HG03175 (cell line): ENCODE measurements around the gene TRIM67.
"Not testable (repeated sequence)": the region's sequence is repeated elsewhere in the genome, so short reads cannot be mapped to it uniquely, and the experiment has no call there.

Experiments
- ATAC-seq: cut with Tn5 transposase; IDR thresholded peaks from one replicate; pipeline ENCODE4 v1.9.1; 2021; ENCODE audit warnings: mild to moderate bottlenecking, moderate library complexity; ENCODE audit not compliant: unreplicated experiment

The TRIM67 gene

DNA sequence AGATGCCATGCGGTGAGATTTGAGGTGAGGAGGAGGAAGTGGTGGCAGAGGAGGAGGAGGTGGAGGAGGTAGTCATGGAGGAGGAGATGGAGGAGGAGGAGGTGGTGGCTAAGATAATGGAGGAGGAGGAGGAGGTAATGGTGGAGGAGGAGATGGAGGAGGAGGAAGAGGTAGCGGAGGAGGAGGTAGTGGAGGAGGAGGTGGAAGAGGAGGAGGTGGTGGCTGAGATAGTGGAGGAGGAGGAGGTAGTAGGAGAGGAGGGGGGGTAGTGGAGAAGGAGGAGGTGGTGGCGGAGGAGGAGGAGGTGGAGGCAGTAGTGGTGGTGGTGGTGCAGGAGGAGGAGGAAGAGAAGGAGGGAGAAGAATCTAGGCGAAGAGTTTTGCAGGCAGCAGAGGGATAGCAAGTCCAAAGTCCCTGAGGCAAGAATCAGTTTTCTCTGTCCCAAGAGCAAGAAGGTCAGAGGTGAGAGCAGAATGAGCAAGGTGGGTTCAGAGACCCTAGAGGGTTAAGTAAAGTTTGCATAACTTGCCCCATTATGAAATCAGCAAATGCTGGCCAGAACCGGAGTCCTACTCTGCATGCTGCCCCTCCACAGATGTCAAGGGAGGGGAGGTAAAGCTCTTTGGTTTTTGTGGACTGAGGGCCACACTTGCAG lies 40.2 kb downstream of the TRIM67 start:
- no peak for ATAC-seq

DNA sequence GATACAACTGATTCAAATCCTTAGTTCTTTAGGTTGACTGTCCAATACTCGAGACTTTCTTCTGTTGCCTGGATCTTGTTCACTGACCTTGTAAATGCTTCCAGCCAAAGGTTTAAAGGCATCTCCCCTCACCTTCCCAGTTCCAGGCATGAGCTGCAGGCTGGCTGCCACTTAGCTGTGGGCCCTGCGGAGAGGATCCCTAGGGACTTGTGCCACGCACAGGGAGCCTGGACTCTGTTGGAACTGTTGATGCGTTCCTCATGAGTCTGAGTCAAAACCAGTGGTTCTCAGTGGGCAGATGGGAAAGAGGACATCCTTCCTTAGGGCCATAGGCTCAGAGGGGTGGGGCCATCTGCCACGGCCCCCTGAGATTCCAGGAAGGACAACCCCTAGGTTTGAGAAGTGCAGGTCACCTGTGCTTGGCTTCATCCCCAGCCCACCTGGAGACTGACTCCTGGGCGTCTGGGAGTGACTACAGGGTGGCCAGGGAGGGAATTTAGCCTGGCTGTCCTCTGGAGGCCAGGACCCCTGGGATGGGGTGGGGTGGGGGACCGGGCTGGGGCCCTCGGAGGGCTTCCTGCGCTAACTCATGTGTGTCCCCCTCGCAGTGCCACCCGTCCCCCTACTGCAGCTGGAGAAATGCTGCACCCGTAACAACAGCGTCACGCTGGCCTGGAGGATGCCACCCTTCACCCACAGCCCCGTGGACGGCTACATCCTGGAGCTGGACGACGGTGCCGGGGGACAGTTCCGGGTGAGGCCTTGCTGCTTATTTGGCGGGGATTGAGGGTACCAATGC lies 41.6 kb downstream of the TRIM67 start:
- ATAC-seq: no peak

DNA sequence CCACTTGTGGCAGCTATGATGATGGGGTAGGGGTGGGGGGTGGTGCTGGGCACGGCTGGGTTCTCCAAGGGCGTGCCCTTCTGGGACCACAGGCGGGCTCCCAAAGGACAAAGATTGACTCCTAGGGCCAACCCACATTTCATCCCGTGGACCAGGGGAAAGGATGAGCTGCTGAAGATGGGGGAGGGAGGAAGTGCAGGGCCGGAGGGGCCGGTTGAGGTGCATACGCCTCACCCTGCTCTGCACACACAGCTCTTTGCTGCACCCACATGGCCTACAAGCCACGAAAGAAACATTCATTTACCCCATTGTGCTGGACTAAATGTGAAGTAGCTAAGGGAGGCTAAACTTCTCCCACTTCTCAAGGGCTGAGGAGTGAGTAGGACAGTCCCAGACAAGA lies 45.0 kb downstream of the TRIM67 start:
- ATAC-seq: no peak

DNA sequence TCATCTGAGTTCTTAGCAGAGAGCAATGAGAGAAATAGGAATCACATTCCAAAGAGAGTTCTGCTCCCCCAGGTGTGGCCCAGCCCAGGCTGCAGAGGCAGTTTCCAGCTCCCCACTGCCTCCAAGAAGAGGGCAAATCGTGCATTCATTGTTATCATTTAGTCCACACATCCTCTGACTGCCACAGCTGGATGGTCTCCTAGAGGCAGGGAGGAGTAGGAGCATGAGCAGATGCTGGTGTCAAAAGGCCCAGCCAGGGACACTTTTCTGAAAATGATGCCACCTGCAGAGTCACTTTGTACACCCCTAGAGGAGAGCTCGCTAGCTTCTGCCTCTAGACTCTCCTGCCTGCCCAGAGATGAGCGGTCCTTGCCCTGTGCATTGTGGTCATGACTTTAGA lies 45.6 kb downstream of the TRIM67 start:
- ATAC-seq: no peak

DNA sequence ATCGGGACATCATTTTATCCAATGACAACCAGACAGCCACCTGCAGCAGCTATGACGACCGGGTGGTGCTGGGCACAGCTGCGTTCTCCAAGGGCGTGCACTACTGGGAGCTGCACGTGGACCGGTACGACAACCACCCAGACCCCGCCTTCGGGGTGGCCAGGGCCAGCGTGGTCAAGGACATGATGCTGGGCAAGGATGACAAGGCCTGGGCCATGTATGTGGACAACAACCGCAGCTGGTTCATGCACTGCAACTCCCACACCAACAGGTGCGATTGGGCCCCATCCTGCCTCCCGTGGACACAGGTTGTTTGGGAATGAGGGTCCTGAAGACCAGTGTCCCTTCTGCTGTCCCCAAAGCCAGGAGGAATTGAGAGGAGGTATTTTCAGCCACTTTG lies 47.1 kb downstream of the TRIM67 start:
- no peak for ATAC-seq

DNA sequence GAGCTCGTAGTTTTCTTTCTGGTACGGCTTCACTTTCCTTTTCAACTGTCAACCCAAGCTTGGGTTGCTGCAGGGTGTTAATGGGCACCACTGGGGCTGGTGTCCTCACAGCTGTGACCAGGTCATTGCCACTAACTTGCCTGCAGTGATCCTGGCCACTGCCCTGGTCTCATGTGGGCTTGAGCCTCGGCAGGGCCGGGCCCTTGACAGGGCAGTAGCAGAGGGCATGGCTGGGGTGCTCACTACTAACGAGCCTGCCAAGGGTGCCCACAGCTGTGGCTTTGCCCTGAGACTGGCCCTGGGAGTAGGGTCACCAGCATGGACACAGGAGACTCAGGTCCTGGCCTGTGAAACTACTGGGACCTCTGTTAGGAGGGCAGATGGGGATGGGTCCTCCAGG lies 47.7 kb downstream of the TRIM67 start:
- no peak for ATAC-seq

DNA sequence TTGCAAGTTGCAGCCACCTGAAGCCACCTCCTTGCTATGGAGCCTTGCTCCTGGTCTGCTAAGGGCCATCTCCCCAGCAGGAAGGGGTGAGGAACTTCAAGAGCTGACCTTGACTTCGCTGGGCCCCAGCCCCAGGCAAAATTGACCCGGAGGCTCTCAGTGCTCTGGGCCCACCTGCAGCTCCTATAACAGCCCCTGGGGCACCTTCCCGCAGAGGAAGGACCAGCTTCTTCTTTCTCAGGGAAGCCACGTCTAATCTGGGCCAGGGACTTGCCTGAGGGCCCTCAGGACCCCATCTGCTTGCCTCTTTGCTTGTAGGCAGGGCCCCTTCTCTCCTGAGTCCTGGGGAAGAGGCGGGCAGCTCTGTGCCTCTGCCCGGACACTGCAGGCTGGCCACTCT lies 48.3 kb downstream of the TRIM67 start:
- no peak for ATAC-seq

DNA sequence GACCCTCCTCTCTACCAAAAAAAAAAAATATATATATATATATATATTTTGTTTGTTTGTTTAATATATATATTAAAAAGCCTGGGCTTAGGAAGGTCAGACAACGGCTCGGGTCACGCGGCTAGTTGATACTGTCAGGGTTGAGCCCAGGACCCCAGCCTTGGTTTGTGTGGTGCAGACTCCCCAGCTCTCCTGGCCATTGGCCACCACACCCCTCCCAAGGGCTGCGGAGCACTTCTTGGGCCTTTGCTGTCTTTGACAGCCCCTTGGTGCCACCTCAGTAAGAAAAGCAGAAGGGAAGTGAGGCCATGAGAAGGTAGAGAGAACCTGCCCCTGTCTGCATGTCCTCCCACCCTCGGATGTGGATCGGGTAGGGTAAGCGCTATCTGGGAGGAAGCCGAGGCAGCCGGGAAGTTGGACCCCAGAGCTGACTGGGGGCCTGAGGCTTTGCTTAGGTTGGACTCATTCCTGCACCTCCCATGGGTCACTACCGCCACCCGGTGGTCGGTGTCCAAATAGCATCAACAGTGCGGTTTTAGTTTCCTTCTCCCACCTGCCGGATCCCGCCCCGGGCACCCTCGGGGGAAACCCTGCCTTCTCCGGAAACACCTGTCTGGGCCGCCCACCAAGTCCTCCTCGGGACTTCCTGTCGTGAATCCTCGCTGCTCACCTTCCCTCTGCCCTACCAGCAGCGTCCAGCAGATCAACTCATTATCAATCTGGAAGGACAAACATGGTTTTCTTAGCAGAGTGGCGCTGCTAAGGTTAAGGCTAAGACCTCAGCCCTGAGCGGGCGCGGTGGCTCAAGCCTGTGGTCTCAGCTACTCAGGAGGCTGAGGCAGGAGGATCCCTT lies 49.4 kb downstream of the TRIM67 start:
- peak; percentile 82 for ATAC-seq

DNA sequence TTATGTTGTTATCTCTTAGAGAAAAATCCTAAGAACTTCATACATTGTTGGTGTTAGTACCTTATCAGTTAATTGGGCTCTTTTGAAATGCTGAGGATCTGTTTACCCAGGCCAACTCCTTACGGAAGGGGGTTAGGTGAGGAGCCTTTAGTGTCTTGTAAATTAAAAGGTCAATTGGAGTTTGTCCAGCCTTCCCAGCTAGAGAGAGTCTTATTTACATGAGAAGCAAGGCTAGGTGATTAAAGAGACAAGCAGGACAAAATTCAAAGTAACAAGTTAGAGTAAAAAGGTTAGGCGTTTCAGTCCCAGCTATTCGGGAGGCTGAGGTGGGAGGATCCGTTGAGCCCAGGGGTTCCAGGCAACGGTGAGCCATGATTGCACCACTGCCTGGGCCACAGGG lies 50.4 kb downstream of the TRIM67 start:
- not testable (repeated sequence) for ATAC-seq

DNA sequence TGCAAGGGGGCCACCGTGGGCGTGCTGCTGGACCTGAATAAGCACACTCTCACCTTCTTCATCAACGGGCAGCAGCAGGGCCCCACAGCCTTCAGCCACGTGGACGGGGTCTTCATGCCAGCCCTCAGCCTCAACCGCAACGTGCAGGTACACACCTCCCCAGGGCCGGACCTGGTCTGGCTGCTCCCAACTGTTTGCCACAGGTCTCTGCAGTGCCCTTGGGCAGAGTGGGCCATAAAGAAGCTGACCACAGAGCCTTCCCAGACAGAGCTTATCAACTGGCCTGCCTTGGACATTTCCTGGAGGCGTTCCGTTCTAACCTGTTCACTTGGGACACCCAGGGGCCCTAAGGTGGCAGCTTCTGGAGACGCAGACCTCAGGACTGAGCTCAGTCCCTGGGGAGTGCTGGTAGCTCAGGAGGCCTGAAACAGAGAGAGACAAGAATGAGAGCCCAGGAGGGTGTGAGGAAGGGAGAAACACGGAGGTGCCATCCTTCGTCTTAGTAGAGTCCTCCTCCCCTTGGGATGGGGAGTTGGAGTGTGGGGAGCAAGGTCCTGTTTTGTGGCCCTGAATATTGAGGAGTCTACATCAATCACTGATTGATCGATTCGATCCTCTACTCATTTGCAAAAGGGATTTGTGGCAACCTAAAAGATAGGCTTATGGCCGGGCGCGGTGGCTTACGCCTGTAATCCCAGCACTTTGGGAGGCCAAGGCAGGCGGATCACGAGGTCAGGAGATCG lies 52.1 kb downstream of the TRIM67 start:
- ATAC-seq: no peak

DNA sequence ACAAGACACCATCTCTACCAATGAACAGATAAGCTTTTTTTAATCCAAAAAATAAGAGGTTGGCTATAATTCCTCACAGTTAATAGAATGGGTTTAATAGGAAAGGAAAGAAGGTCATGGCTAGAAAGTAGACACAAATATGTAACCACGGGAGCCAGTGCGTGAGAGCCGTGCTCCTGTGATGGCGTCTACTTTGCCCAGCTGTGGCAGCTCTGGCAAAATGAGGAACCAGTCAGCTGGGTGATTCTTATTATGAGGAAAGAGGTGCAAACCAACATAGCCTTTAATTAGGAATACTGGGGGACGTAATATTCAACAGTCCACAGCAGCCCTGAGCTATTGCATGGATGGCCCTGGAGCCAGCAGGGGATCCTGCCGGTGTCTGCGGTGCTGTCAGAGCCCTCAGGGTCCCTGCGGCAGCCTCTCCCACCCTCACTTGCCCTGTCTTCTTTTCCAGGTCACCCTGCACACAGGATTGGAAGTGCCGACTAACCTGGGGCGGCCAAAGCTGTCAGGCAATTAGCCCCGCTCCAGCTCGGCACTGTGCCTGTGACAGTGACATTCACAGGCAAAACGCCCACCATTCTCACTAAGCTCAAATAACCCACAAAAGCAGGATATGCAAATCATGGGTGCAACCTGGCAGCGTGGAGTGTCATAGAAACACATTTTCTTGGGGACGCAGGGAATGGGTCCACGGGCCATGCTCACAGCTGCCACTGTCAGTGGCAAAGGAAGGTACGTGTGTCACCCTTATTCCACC lies 53.2 kb downstream of the TRIM67 start:
- no peak for ATAC-seq

DNA sequence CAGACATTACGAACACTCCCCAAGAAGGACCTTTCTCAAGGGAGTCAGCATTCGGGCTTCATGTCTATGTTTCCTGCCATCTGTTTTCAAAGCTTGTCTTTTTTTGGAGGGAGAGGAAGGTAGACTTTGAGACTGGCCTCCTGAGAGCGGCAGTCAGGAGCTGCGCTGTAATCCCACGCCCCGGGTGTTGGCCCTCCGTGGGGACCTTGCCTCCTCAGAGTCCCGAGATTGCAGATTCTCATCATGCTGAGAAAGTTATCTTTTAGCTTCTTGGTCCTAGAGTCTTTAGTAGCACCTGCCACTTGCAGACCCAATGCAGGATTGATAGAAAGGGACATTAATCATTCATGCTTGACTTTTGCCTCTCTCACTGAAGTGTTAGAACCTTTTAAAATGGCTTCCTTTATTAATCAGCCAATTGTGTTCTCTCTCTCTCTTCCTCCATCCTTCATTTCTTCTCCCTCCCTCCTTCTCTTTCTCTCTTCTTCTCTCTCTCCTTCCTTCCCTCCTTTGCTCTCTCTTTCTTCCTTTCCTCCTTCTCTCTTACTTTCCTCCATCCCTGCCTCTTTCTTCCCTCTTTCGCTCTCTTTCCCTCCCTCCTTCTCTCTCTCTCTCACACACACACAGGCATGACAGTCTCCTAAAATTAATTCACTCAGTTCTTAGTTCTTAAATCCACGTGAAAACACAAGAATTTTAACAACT lies 54.0 kb downstream of the TRIM67 start:
- no peak for ATAC-seq

DNA sequence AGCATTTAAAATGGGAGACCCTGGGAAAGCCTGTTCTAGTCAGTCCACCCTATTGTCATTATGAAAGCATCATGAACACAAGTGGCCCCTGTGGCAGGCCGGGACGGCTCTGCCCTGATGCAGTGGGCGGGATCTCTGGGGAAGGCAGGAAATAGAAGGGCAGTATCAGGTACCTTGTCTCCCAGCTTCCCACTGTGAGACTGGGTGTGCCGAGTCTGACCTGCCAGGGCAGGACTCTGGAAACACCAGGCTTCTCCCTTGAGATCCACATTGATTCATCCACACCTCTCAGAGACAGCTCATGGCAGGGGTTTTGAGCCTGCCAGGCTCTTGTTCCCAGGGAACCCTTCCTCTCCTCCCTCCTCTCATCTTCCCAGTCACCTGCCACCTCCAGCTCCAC lies 54.6 kb downstream of the TRIM67 start:
- ATAC-seq: no peak

DNA sequence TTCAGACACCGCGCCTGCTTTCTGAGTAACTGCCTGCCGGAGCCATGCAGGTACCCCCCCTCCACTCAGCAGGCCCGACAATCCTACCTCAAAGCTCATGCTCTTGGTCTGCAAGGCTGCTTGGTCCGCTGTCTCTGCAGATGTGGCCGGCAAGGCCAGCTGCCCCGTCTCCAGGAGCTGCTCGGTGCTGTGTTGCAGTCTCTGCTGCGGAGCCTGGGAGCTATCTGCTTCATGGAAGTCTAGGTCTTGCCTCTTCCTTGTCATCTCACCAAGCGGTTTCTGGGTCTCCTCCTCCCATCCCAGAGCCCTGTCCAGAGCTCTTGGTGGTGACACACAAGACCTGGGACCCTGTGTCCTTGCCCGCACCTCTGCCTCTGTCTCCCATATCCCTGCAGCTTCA lies 55.2 kb downstream of the TRIM67 start:
- ATAC-seq: no peak

DNA sequence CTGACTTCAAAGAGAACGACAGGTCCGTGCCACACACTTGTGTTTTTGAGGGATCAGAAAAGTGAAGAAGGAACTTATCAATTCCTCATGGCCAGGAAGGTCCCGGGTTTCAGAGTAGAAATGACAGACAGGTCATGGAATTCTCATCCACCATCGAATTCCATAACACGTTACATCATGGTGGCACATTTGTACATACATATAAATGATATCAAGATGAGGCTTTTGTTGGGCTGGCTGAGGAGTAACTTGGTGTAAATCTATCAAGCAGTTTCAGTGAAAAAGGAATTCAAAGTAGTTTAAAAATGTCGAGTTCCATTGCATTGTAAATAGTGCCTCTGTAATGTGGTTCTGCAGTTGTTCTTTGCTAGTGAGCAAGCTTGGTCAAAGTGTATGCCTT lies 56.2 kb downstream of the TRIM67 start:
- ATAC-seq: no peak

DNA sequence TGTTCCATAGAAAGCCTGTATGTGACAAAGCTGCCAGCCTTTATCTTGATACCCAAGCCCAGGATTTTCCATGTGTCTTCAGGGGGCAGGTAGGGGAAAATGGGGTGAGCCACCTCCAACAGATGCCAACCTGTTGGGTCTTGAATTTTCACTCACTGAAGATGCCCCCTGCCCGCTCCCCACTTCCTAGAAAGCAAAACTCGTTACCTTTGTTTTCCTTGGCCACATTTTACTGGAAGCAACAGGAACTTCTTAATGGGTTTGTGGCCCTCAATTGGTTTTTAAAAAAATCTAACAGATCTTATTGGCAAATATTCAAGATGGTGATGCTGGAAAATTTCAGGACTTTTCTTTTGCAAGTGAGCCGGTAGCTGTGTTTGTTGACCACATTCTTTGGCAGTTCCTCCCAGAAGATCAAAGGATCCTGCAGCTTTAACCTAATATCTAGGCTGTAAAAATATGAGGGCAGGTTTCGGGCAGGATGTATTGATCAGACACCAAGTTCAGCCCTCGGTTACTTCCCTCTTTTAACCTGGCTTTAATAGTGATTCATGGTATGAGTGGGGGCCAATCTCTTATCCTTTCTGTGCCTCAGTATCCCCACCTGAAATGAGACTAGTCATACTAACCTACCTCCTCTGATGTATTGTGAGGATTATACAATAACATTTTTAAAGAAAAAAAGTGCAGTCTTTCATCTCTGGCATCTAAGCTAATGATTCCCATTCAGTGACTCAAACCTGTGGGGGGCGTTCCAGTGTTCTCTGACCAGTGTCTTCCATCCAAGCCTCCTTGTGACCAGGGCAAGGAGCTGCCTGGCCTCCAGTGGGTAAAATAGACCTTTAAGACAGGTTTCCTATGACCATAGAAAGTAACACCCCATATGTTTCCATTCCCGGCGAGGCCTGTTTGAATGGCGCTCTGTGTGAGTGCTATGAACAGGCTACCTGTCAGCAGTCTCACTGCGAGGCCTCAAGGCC lies 57.9 kb downstream of the TRIM67 start:
- no peak for ATAC-seq

DNA sequence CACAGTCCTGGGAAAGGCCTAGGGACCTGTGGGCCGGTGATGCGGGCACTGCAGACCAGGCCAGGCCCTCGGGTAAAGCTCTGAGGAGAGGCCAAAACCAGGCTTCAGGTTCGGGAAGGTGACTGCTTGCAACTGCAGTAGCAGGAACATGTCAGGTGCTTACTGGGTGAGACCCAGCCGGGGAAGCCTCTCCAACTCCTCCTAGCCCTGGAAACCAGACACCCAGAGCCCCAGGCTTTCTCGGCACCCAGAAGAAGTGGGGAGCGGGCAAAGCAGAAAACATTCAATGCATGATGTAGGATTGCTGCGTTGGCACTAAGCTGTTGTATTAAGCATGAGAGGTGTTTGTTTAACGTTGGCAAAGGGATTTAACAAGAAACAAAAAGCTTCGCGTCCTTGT lies 58.9 kb downstream of the TRIM67 start:
- ATAC-seq: no peak

DNA sequence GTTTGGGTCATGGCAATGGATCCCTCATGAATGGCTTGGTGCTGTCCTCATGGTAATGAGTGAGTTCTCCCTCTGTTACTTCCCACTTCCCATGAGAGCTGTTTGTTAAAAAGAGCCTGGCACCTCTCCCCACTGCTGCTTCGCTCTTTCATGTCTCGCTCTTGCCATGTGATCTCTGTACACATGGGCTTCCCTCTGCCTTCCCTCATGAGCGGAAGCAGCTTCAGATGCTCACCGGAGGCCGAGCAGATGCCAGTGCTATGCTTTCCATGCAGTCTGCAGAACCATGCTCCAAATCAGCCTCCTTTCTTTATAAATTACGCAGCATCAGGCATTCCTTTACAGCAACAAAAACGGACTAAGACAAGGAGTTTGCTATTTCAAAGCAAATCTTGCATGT lies 64.3 kb downstream of the TRIM67 start:
- no peak for ATAC-seq

DNA sequence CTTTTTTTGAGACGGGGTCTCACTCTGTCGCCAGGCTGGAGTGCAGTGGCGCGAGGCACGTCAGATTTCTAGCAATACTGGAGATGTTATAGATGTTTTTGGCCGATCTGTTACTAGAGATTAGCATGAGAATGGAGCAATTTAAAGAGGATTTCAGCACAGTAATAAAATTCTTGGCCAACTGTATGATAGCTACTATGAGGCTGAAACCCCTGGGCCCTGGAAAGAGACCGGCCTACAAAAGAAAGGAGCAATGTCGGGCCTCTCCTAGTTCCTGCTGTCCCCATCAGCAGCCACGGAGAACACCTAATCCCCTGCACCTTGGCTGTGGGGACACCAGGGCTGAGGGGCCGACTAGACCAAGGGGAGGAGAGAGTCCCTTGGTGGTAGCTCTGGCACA lies 69.7 kb downstream of the TRIM67 start:
- no peak for ATAC-seq
